HEK293 (cell line): Measurements from ENCODE around the gene BTG2.

Experiments used
- PRDM1 ChIP-seq: fragments of 450-650 bp; formaldehyde crosslinking; IDR thresholded peaks from 2 replicates; pipeline ENCODE4; 2016; ENCODE audit warnings: missing biosample characterization, missing genetic modification characterization
- ZNF214 ChIP-seq: fragments of 450-650 bp; formaldehyde crosslinking; IDR thresholded peaks from 2 replicates; pipeline ENCODE4 v1.5.1; 2017; ENCODE audit warnings: missing biosample characterization, mild to moderate bottlenecking, missing genetic modification characterization, borderline replicate concordance
- ZNF239 ChIP-seq: fragments of 450-650 bp; formaldehyde crosslinking; IDR thresholded peaks from 2 replicates; pipeline ENCODE4 v1.5.1; 2016; ENCODE audit warnings: missing biosample characterization, missing genetic modification characterization
- ZNF274 ChIP-seq, 2 experiments: fragments of 200-500 bp in 1 of 2; fragments of 450-650 bp in 1 of 2; sonication (Bioruptor generic) in 1 of 2; formaldehyde crosslinking in 1 of 2; IDR thresholded peaks; 2 replicates each; pipeline versions ENCODE4 v1.5.1 to v1.6.1; 2014 to 2016; ENCODE audit warnings: borderline replicate concordance in 1 of 2, inconsistent platforms in 1 of 2, low read length in 1 of 2, missing biosample characterization in 1 of 2, missing genetic modification characterization in 1 of 2
- ZNF335 ChIP-seq: fragments of 450-650 bp; formaldehyde crosslinking; conservative IDR thresholded peaks from 2 replicates; pipeline ENCODE4 v1.5.1; 2016; ENCODE audit warnings: missing biosample characterization, missing genetic modification characterization
- ZNF37A ChIP-seq: fragments of 450-650 bp; IDR thresholded peaks from 2 replicates; pipeline ENCODE4 v1.5.1; 2018; ENCODE audit warnings: missing biosample characterization, missing genetic modification characterization
- ZNF416 ChIP-seq: fragments of 450-650 bp; formaldehyde crosslinking; IDR thresholded peaks from 2 replicates; pipeline ENCODE4 v1.5.1; 2016; ENCODE audit warnings: missing biosample characterization, missing genetic modification characterization
- ZNF629 ChIP-seq: fragments of 450-650 bp; formaldehyde crosslinking; IDR thresholded peaks from 2 replicates; pipeline ENCODE4 v1.5.1; 2017; ENCODE audit warnings: missing biosample characterization, missing genetic modification characterization
- TF ChIP-seq, protein P1 (sequence below): fragments of 450-650 bp; formaldehyde crosslinking; IDR thresholded peaks from 2 replicates; pipeline ENCODE4 v1.5.1; 2016; ENCODE audit warnings: missing biosample characterization, missing genetic modification characterization
- TF ChIP-seq, protein P2 (sequence below): fragments of 450-650 bp; formaldehyde crosslinking; IDR thresholded peaks from 2 replicates; pipeline ENCODE4 v1.5.1; 2017; ENCODE audit warnings: missing biosample characterization, missing genetic modification characterization
- TF ChIP-seq, protein P3 (sequence below): fragments of 450-650 bp; formaldehyde crosslinking; IDR thresholded peaks from 2 replicates; pipeline ENCODE4 v1.5.1; 2016; ENCODE audit warnings: missing biosample characterization, missing genetic modification characterization
- TF ChIP-seq, protein P4 (sequence below): fragments of 450-650 bp; formaldehyde crosslinking; IDR thresholded peaks from 2 replicates; pipeline ENCODE4 v1.5.1; 2017; ENCODE audit warnings: missing biosample characterization, missing genetic modification characterization
- TF ChIP-seq, protein P5 (sequence below): fragments of 450-650 bp; formaldehyde crosslinking; IDR thresholded peaks from 2 replicates; pipeline ENCODE4 v1.5.1; 2016; ENCODE audit warnings: missing biosample characterization, missing genetic modification characterization

DNA sequence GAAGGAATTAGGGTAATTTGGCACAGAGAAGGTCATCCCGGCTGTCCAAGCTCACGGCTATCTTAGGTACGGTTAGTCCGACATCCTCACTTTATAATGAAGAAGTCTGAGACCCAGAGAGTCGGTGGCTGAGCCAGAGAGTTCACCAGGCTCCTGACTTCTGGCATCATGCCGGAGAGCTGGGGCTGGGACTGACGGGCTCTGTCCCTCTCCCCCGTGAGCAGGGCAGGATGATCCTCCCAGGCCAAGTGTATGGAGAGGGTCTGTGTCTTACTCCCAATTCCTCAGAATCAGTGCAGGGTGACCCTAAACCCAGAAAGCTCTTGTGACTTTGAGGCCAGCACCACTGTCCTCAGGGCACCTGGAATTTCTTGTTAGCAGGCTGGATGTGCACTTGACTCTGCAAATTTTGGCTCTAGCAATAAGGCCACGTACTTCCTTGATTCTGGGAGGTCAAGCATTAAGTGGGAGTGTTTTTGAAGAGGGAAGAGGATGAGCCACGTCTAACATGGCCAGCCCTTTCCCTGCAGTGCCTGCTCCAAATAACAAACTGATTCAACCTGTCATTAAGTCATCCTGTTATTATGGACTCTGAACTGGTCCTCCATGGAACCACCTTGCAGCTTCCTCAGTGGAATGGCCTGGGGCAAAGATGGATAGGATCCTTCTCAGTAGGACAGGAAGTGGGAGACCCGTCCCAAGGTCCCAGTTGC, 20.8 kb upstream of the BTG2 start:
- TF ChIP-seq ZNF416 (tag by site-specific recombination) (no peak), PRDM1 (no peak), ZNF274 (IDR thresholded peaks at IDR 0.05; ENCODE audit: low read length) (no peak), ZNF274 (tag by site-specific recombination; IDR thresholded peaks at IDR 0.05; ENCODE audit: borderline replicate concordance) (no peak), ZNF37A (tag by site-specific recombination) (no peak), ZNF239 (no peak), ZNF214 (no peak), ZNF335 (tag by site-specific recombination) (no peak), ZNF629 (tag by site-specific recombination) (no peak)
- TF ChIP-seq, protein P1, sequence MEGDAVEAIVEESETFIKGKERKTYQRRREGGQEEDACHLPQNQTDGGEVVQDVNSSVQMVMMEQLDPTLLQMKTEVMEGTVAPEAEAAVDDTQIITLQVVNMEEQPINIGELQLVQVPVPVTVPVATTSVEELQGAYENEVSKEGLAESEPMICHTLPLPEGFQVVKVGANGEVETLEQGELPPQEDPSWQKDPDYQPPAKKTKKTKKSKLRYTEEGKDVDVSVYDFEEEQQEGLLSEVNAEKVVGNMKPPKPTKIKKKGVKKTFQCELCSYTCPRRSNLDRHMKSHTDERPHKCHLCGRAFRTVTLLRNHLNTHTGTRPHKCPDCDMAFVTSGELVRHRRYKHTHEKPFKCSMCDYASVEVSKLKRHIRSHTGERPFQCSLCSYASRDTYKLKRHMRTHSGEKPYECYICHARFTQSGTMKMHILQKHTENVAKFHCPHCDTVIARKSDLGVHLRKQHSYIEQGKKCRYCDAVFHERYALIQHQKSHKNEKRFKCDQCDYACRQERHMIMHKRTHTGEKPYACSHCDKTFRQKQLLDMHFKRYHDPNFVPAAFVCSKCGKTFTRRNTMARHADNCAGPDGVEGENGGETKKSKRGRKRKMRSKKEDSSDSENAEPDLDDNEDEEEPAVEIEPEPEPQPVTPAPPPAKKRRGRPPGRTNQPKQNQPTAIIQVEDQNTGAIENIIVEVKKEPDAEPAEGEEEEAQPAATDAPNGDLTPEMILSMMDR (tag by site-specific recombination), result no peak
- TF ChIP-seq, protein P2, sequence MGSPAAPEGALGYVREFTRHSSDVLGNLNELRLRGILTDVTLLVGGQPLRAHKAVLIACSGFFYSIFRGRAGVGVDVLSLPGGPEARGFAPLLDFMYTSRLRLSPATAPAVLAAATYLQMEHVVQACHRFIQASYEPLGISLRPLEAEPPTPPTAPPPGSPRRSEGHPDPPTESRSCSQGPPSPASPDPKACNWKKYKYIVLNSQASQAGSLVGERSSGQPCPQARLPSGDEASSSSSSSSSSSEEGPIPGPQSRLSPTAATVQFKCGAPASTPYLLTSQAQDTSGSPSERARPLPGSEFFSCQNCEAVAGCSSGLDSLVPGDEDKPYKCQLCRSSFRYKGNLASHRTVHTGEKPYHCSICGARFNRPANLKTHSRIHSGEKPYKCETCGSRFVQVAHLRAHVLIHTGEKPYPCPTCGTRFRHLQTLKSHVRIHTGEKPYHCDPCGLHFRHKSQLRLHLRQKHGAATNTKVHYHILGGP, result no peak
- TF ChIP-seq, protein P3, sequence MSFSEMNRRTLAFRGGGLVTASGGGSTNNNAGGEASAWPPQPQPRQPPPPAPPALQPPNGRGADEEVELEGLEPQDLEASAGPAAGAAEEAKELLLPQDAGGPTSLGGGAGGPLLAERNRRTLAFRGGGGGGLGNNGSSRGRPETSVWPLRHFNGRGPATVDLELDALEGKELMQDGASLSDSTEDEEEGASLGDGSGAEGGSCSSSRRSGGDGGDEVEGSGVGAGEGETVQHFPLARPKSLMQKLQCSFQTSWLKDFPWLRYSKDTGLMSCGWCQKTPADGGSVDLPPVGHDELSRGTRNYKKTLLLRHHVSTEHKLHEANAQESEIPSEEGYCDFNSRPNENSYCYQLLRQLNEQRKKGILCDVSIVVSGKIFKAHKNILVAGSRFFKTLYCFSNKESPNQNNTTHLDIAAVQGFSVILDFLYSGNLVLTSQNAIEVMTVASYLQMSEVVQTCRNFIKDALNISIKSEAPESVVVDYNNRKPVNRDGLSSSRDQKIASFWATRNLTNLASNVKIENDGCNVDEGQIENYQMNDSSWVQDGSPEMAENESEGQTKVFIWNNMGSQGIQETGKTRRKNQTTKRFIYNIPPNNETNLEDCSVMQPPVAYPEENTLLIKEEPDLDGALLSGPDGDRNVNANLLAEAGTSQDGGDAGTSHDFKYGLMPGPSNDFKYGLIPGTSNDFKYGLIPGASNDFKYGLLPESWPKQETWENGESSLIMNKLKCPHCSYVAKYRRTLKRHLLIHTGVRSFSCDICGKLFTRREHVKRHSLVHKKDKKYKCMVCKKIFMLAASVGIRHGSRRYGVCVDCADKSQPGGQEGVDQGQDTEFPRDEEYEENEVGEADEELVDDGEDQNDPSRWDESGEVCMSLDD (tag by site-specific recombination), result no peak
- TF ChIP-seq, protein P4, sequence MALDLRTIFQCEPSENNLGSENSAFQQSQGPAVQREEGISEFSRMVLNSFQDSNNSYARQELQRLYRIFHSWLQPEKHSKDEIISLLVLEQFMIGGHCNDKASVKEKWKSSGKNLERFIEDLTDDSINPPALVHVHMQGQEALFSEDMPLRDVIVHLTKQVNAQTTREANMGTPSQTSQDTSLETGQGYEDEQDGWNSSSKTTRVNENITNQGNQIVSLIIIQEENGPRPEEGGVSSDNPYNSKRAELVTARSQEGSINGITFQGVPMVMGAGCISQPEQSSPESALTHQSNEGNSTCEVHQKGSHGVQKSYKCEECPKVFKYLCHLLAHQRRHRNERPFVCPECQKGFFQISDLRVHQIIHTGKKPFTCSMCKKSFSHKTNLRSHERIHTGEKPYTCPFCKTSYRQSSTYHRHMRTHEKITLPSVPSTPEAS (tag by site-specific recombination), result no peak
- TF ChIP-seq, protein P5, sequence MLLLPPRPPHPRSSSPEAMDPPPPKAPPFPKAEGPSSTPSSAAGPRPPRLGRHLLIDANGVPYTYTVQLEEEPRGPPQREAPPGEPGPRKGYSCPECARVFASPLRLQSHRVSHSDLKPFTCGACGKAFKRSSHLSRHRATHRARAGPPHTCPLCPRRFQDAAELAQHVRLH, result no peak
